Renal cortex interstitium (tissue), 15 donors: ENCODE measurements around the gene KCNG4. TPM values are rescaled to one million over a fixed set of nuclear protein-coding genes. Genes with fewer than 3 reads are reported as not detected.

ENCODE experiments used
- DNase-seq, 11 donors: peaks; one replicate each; pipeline ENCODE4 v3.0.0-alpha.2; 2013; ENCODE audit warnings: low read depth in 9 of 11, low spot score in 4 of 11; ENCODE audit errors: extremely low read depth in 1 of 11
- long read RNA-seq, 16 experiments: transcript quantifications; one replicate each; lab custom pipeline, GENCODE V29; 2026
- polyA plus RNA-seq, 3 donors: library from polyadenylated mRNA; unstranded; fragments of 120-200 nt; gene quantifications; one replicate each; pipeline ENCODE4 v1.2.1, GENCODE V29; 2013; ENCODE audit not compliant: insufficient read length in 3 of 3

KCNG4 gene
- polyA plus RNA-seq, result under 1 TPM in 2 of 3 donors, not detected in 1; 0.04 to 0.05 TPM
- long read RNA-seq, donor 1, result 0 reads
- long read RNA-seq, donor 2, result 0 reads
- long read RNA-seq, donor 3, result 0 reads
- long read RNA-seq, donor 4, result 0 reads
- long read RNA-seq, donor 5, result 0 reads
- long read RNA-seq, donor 6, result 0 reads
- long read RNA-seq, donor 7, result 0 reads
- long read RNA-seq, donor 8, result 0 reads
- long read RNA-seq, donor 9, result 0 reads
- long read RNA-seq, donor 10, result 0 reads
- long read RNA-seq, donor 11, result 0 reads
- long read RNA-seq, donor 12, result 0 reads
- long read RNA-seq, donor 13, result 0 reads
- long read RNA-seq, donor 14, result 0 reads
- long read RNA-seq, donor 15, result 0 reads
- long read RNA-seq, donor 16, result 0 reads

GRCh38 chr16:84239909-84240308, at the start of gene KCNG4:
Gene KCNG4, minus strand, starts transcription at chr16:84240012. Its CDS starts 2,527 bp downstream, at chr16:84237485.
- no peak for DNase-seq

- DNase-seq, result no peak
Measured at GRCh38 chr16:84288902-84289301, 49.1 kb upstream of the KCNG4 start.

GRCh38 chr16:84286578-84287240, 46.9 kb upstream of the KCNG4 start:
- peak in 1 of 11 donors; percentile 38 for DNase-seq

GRCh38 chr16:84284154-84284722, 44.4 kb upstream of the KCNG4 start:
- peak in 1 of 11 donors; percentile 46 for DNase-seq

- no peak for DNase-seq
Measured at GRCh38 chr16:84283314-84284153, 43.7 kb upstream of the KCNG4 start.

- no peak for DNase-seq
Measured at GRCh38 chr16:84282533-84282932, 42.7 kb upstream of the KCNG4 start.

- no peak for DNase-seq
Measured at GRCh38 chr16:84281074-84281473, 41.3 kb upstream of the KCNG4 start.

GRCh38 chr16:84279881-84280280, 40.1 kb upstream of the KCNG4 start:
- DNase-seq, result no peak

- no peak for DNase-seq
Measured at GRCh38 chr16:84278968-84279367, 39.2 kb upstream of the KCNG4 start.

GRCh38 chr16:84278333-84278732, 38.5 kb upstream of the KCNG4 start:
- DNase-seq, result no peak

- DNase-seq, result no peak
Measured at GRCh38 chr16:84277244-84277823, 37.5 kb upstream of the KCNG4 start.

- no peak for DNase-seq
Measured at GRCh38 chr16:84275585-84276151, 35.9 kb upstream of the KCNG4 start.

- DNase-seq, result no peak
Measured at GRCh38 chr16:84274515-84274914, 34.7 kb upstream of the KCNG4 start.

- DNase-seq, result no peak
Measured at GRCh38 chr16:84272740-84273320, 33.0 kb upstream of the KCNG4 start.

GRCh38 chr16:84271866-84272265, 32.1 kb upstream of the KCNG4 start:
- no peak for DNase-seq

GRCh38 chr16:84271037-84271436, 31.2 kb upstream of the KCNG4 start:
- DNase-seq, result no peak

GRCh38 chr16:84270531-84270930, 30.7 kb upstream of the KCNG4 start:
- no peak for DNase-seq

GRCh38 chr16:84270071-84270470, 30.3 kb upstream of the KCNG4 start:
- no peak for DNase-seq
